Colonic mucosa (tissue), 4 donors: ENCODE data around the gene DLG2. TPM values are rescaled to one million over a fixed set of nuclear protein-coding genes. Genes with fewer than 3 reads are reported as not detected.

Experiments
- DNase-seq: peaks from one replicate; pipeline ENCODE4 v3.0.0-alpha.2; 2020
- H3K27ac ChIP-seq: fragments of 200-600 bp; one replicate; pipeline ENCODE4 v1.8.0; 2021
- H3K27me3 ChIP-seq: fragments of 200-600 bp; one replicate; pipeline ENCODE4 v1.8.0; 2021
- H3K36me3 ChIP-seq: fragments of 200-600 bp; one replicate; pipeline ENCODE4 v1.8.0; 2021
- H3K4me1 ChIP-seq: fragments of 200-600 bp; one replicate; pipeline ENCODE4 v1.8.0; 2021; ENCODE audit warnings: mild to moderate bottlenecking
- H3K4me3 ChIP-seq: fragments of 200-600 bp; one replicate; pipeline ENCODE4 v1.8.0; 2021
- H3K9ac ChIP-seq, 2 donors: one replicate each; pipeline ENCODE4 v1.7.0; 2013; ENCODE audit warnings: control low read depth in 2 of 2, low read depth in 2 of 2, low read length in 2 of 2
- H3K9me3 ChIP-seq: fragments of 200-600 bp; one replicate; pipeline ENCODE4 v1.8.0; 2021
- CTCF ChIP-seq: fragments of 200-600 bp; IDR thresholded peaks from one replicate; pipeline ENCODE4 v1.8.0; 2022; ENCODE audit warnings: antibody characterized with exemption, mild to moderate bottlenecking
- intact Hi-C: fragments of 100-400 bp; cut with DNase I; formaldehyde crosslinking; loops from one replicate; pipeline ENCODE4 v1.14.1; 2022
- total RNA-seq, 2 donors: library from RNA; stranded (reverse); fragmentation: NEBNext Ultra II Directional in 1 of 2; extraction: Animal tissue kit (Norgen Biotek cat#: 25700) in 1 of 2; gene quantifications; one replicate each; pipeline ENCODE4 v1.2.1, GENCODE V29; 2021
- donor health status: healthy.
- donor health status: DM: no; HTN: no; CAD: no.
- donor health status: DM: no; HTN: no; CAD: no.

The DLG2 gene
- total RNA-seq, 2 donors from 2014 or later: 1.4 to 3.3 TPM

DNA sequence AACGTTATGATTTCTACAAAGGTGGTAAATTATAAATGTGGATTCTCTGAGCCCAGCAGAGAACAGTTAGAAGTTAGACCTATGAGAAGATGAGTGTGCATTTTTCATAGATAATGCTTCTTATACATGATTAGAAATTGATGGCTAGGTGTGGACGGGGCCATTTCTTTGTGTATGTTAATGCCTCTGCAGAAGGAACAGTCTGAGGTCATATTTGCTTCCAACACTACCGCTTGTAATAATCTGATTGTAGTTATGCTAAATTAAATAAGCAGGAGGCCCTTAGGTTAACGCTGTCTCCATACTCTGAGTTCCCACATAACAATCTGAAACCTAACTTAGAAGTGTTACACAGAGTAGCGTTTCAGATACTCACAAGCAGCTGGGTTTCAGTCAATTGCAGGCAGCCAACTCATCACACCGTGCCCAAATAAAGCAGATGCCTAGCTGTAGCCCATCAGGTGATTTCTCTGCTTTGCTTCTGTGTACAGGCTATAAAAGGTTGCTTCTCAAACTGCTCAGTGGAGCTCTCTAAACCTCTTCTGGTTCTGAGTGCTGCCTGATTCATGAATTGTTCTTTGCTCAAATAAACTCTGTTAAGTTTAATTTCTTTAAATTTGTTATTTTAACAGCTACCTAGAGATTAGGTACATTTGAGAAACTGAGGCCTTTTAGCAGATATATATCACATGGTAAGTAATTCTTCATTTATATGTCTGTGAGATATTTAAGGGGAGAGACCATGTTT lies 1702.2 kb downstream of the DLG2 start:
- no peaks in the 10 kb centered on the region for H3K36me3 ChIP-seq
- H3K9me3 ChIP-seq: no peaks in the 10 kb centered on the region
- no peak for DNase-seq
- H3K27me3 ChIP-seq: no peaks in the 10 kb centered on the region
- intact Hi-C loops: no loop called here
- TF ChIP-seq CTCF: no peak
- H3K4me3 ChIP-seq: no peak overlapping the region
- H3K27ac ChIP-seq: no peak overlapping the region
- no peaks in the 10 kb centered on the region for H3K4me1 ChIP-seq
- no peak overlapping the region for H3K9ac ChIP-seq

DNA sequence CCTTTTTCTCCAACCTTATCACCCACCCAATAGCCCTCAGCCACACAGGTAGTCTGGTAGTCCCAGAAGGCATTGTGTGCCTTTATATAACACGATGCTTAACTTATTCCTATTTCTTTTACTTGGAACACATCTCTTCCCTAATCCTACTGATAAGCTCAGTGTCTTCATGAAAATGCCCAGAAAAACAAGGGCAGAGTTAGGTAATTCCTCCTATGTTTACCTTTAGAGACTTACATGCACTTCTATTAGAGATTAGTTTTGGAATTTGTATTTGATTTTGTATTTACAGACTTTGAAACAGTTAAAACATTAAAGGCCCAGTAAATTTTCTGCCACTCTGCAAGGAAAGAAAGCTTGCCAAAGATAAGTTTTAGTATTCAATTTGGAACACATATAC lies 1703.2 kb downstream of the DLG2 start:
- no peak for DNase-seq
- H3K27ac ChIP-seq: no peak overlapping the region
- TF ChIP-seq CTCF: no peak
- intact Hi-C loops: no loop called here
- no peak overlapping the region for H3K9ac ChIP-seq
- H3K4me1 ChIP-seq: no peaks in the 10 kb centered on the region
- no peaks in the 10 kb centered on the region for H3K9me3 ChIP-seq
- no peaks in the 10 kb centered on the region for H3K27me3 ChIP-seq
- H3K4me3 ChIP-seq: no peak overlapping the region
- no peaks in the 10 kb centered on the region for H3K36me3 ChIP-seq

DNA sequence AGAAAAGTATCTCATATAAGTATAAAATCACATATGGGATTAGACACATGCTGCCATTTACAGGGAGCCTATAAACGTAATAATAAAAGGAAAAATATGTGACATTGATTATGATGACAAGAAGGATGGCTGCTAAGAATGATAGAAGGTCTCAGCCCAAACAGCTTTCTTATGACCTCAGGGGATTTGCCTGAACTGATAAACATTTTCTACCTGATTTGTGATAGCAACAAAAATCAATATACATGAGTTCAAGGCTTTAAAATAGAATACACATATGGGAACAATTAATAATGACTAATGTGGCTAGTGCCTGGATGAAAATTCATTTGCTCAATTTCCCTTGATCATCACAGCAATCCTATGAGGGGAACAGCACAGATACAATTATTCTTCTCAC lies 1704.2 kb downstream of the DLG2 start:
- DNase-seq: no peak
- Histone ChIP-seq H3K4me1 (no peaks in the 10 kb centered on the region), H3K9me3 (no peaks in the 10 kb centered on the region), H3K4me3 (no peak overlapping the region), H3K36me3 (no peaks in the 10 kb centered on the region), H3K27me3 (no peaks in the 10 kb centered on the region), H3K27ac (no peak overlapping the region), H3K9ac (no peak overlapping the region)
- TF ChIP-seq CTCF: no peak
- intact Hi-C loops: no loop called here

DNA sequence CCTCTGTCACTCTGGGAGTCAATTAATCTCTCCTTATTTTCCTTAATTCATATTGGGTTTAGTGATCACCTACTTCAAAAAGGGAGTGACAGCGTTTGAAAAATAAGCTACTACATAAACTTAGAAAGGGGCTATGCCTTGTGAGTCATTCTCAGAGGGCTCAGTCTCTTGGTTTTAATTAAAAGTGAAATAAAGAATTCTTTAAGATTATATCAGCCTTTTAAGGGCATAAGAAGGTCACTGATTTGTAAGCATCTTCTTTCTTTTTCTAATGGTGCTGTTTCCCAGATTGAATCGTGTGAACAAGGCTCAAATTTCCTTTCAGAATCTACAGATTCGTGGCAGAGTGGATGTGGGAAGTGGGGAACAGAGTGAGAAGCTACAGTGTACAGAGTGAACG lies 1704.8 kb downstream of the DLG2 start:
- no peak for TF ChIP-seq CTCF
- H3K9me3 ChIP-seq: no peaks in the 10 kb centered on the region
- H3K9ac ChIP-seq: no peak overlapping the region
- no peaks in the 10 kb centered on the region for H3K4me1 ChIP-seq
- H3K4me3 ChIP-seq: no peak overlapping the region
- no peak for DNase-seq
- H3K27me3 ChIP-seq: no peaks in the 10 kb centered on the region
- no peak overlapping the region for H3K27ac ChIP-seq
- intact Hi-C loops: no loop called here
- no peaks in the 10 kb centered on the region for H3K36me3 ChIP-seq

- no peak for TF ChIP-seq CTCF
- H3K4me3 ChIP-seq: no peak overlapping the region
- intact Hi-C loops: no loop called here
- no peak for DNase-seq
- H3K36me3 ChIP-seq: no peaks in the 10 kb centered on the region
- H3K9me3 ChIP-seq: no peaks in the 10 kb centered on the region
- no peaks in the 10 kb centered on the region for H3K4me1 ChIP-seq
- no peak overlapping the region for H3K9ac ChIP-seq
- no peaks in the 10 kb centered on the region for H3K27me3 ChIP-seq
- H3K27ac ChIP-seq: no peak overlapping the region
Observed at GRCh38 chr11:83921447-83922192, 1705.5 kb downstream of the DLG2 start.
